NOMO-1 treated with dmso at 0.1 percent for 144 hours (cell line): Measurements from ENCODE around the gene CYP3A4.
"Not testable (repeated sequence)": the region's sequence is repeated elsewhere in the genome, so short reads cannot be mapped to it uniquely, and the experiment has no call there.

Source experiments
- DNase-seq: peaks from one replicate; lab custom pipeline; 2025; ENCODE audit not compliant: unreplicated experiment; lab: John Stamatoyannopoulos, UW

CYP3A4 gene

DNA sequence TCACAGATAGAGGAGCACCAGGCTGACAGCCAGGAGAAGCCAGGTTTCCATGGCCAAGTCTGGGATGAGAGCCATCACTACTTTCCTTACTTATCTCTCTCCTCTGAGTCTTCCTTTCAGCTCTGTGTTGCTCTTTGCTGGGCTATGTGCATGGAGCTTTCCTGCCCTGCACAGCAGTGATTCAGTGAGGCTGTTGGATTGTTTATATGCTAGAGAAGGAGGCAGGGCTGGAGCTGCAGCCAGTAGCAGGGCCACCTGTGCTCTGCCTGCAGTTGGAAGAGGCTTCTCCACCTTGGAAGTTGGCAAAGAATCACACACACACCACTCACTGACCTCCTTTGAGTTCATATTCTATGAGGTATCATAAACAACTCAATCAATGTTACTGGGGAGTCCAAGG, at the start of gene CYP3A4:
CYP3A4 (minus strand) TSS at position 178 of the 400 bp plus-strand sequence; CDS start at position 75, 103 bp downstream.
- DNase-seq, result no peak

GRCh38 chr7:99833289-99833877, 49.4 kb upstream of the CYP3A4 start:
- DNase-seq, result no peak

DNA sequence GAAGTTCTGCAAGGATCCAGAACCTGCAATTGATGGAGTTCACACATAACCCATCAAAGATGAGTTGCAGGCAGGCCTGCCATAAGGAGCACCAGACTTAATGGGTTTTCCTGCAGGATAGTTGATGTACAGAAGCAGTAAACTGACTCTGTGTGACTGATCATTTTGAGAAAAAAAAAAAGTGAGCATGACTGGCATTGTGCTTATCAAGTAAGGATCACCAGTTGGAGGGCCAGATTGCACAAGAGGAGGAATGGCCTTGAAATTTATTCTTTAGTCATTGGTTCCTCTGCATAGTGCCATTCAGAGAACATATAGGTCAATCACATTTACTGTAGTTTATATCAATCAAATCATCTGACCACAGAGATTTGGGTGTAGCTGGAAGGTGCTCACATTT, 47.6 kb upstream of the CYP3A4 start:
- no peak for DNase-seq

DNA sequence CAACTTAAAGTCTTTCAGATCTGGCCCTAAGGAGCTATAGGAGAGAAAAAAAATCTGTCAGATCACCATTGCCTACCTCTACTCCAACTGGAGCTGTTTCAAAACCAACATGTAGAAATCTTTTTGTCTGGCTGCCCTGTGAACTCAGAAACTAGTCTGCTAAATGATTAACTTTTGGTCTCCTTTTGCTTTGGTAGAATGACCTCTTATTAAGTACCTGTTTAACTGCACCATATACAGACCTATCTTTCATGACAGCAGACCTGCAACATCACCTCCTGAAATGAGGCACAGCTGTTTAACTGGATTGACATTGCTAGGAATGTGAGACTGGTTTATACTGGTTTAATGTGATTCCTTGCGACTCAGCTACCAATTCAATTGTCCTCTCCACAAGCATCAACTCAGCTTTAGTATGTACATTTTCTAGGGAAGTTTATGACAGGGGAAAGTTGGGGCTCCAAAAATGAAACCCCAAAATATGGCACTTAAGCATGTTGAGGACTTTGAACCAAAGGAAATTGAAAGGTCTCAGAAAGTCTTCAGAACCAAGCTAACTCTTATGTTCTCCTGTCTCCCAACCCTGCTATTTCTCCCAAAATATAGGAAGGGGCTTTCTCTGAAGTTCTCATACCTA, 45.7 kb upstream of the CYP3A4 start:
- no peak for DNase-seq

DNA sequence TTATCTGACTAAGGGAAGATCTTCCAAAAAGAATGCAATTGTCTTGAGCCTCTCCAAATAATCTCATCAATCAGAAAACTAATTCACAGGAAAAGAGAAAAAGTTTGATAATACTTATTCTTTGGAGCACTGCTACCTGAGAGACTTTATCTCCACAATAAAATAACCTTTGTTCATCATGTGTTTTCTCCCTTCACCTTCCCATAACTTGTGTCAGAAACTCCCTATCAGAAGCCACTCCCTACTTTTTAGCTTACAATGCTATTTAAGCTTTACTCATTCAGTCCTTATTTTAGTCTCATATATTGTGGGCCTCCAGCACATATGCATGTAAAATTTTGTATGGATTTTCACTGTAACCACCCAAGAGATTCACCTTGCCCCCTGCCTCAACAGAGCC, 44.8 kb upstream of the CYP3A4 start:
- no peak for DNase-seq

DNA sequence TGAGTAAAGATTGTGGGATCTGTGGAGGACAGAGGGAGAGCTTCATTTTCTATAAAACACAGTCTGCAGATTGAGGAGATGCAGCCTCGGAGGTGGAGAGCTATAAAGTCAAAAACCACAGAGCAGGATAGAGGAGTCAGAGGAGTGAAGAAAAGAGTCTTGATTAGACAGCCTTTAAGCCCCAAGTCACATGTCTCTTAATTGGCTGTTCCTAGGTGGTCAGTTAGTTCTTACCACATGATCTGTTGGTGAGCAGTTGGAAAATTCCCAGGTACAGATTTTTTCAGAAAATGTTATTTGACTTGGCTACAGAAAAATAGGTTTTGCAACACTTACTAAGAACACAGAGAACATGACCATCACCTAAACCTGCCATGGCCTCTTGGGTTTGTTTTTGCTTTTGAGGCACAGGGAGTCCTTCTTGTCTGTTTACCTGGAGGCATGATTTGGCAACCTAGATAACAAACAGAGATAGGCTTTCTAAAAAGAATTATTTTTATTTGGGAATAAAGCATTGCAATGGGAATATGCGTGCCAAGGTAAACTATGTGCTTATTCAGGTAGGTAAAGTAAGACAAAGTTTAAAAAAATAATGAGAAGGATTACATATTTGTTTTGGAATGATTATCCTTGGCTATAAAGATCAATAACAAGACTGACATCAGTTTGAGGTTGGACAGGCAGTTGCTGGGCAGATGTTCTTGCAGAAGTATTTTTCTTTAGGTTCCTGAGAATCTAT, 43.2 kb upstream of the CYP3A4 start:
- no peak for DNase-seq

DNA sequence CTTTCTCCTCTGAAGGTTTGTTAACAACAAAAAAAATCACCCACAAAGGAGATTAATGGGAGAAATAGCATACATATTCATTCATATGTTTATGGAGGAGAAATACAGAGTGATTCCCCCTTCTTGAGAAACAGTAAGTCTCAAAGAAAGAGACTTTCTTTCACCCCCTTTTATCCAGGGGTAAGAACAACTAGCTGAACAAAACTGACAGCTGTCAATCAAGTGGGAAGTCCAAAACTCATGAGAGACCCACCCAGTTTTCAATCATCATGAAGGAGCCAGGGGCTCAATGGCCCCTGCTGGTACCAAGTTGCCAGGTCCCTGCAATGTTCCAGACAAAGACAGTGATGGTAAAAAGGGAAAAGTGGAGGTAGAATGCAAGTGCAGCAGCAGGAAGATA, 41.9 kb upstream of the CYP3A4 start:
- no peak for DNase-seq

- DNase-seq, result no peak
Measured at GRCh38 chr7:99825452-99825851, 41.5 kb upstream of the CYP3A4 start.

DNA sequence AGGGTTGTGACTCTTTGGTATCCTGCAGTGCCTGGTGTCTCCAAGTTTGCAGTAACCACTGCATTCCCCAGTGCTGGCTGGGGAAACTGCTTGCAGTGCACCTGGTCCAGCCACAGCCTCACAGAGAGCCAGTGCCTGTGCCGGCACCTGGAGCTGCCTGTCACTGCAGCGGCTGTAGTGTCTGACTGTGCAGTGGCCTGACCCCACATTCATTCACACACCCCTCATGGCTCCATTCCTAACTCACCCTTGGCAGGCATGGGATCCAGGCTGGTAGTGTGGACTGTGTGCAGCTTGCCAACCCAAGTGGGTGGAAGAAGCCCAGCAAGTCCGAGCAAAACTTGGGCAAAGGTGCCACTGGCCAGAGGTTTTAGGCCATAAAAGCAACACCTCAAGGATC, 40.1 kb upstream of the CYP3A4 start:
- no peak for DNase-seq

DNA sequence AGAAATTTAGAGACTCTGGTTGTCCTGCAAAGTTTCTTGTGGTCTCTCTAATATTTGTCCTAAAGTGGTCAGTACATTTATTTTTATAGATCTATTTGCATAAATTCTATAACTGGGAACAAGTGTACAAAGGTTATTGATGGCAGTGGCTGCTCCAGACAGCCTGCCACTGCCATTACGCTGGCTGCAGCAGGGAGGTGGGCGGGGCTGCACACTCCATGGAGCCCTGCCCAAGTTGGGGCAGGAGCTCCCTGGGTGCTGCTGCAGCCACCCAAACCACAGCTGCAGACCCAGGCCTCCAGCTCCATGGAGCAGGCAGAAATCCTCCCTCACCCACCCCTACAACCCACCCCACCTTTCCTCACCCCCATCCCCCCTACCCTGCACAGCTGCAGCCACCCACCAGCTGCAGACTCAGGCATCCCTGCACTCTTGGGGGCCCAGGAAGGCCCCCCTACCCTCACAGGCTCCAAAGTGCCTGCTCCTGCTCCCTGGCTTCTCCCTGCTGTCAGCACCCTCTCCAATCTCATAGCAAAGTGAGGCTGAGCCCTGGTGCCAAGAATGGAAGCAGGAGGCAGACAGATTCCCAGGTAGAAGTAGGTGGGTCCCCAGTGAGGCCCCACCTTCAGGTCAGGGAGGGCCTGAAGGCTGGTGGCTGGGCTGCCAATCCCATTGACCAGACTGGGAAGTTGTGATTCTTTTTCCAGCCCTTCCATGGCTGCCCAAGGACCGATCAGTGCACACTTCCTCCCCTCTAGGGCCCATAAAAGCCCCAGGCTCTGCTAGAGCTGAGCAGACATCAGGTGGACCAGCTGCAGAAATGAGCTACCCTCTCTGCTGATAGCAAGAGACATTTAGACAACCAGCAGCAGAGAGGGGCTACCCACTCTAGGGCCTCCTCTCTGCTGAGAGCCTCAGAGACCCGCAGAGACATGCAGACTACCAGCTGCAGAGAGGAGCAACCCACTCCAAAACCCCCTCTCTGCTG, 39.0 kb upstream of the CYP3A4 start:
- DNase-seq, result no peak

GRCh38 chr7:99820408-99821027, 36.5 kb upstream of the CYP3A4 start:
- no peak for DNase-seq

- no peak for DNase-seq
Measured at GRCh38 chr7:99808766-99809165, 24.8 kb upstream of the CYP3A4 start.

DNA sequence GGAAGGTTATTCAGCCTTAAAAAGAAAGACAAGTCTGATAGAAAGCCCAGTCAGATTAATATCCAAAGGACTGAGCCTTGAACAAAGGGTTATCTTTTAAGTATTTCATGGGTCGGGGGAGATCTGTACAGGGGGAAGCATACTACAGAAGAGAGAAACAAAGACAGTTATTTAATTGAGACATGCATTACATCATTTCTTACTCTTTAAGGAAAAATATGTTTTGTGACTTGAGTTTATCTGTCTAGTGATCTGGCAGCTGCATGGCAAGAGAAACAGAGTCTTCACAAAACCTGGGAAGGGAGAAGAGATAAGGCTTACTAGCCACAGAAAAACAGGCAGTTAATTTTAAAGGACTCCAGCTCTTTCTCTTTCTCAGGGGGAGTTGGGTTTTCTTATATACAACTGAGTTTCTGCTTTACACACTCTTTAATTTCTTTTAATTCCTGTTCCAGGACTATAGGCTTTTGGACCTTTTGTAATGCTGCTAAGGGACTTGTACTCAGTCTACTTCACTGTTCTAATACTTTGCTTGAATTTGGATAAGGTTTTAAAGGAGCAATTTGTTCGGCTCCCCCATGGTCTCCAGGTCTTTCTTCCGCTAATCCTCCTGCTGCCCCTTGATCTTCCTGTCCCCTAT, 23.0 kb upstream of the CYP3A4 start:
- no peak for DNase-seq

DNA sequence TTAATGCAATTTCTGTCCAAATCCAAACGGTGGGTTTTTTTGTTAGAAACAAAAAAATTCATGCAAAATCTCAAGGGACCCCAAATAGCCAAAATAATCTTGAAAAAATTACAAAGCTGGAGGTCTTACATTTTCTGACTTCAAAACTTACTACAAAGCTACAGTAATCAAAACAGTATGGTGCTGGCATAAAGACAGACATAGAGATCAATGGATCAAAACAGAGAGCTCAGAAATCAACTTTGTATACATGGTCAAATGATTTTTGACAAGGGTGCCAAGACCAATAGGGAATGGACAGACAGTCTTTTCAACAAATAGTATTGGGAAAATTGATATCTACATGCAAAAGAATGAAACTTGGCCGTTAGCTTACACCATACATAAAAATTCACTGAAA, 21.7 kb upstream of the CYP3A4 start:
- DNase-seq, result no peak

- DNase-seq, result not testable (repeated sequence)
Measured at GRCh38 chr7:99803118-99803517, 19.1 kb upstream of the CYP3A4 start.

DNA sequence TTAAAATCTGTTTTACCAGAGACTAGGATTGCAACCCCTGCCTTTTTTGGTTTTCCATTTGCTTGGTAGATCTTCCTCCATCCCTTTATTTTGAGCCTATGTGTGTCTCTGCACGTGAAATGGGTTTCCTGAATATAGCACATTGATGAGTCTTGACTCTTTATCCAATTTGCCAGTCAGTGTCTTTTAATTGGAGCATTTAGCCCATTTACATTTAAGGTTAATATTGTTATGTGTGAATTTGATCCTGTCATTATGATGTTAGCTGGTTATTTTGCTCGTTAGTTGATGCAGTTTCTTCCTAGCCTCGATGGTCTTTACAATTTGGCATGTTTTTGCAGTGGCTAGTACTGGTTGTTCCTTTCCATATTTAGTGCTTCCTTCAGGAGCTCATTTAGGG, 17.4 kb upstream of the CYP3A4 start:
- DNase-seq, result not testable (repeated sequence)

- DNase-seq, result no peak
Measured at GRCh38 chr7:99798972-99799371, 15.0 kb upstream of the CYP3A4 start.

GRCh38 chr7:99795864-99796263, 11.9 kb upstream of the CYP3A4 start:
- not testable (repeated sequence) for DNase-seq

- no peak for DNase-seq
Measured at GRCh38 chr7:99794585-99795502, 10.9 kb upstream of the CYP3A4 start.
